ENCODE data around the gene EXT2.
A peak's percentile ranks its signal among the peaks of the same experiment; 100 is the strongest.

The EXT2 gene

GRCh38 chr11:44199816-44200215, 104.3 kb downstream of the EXT2 start:
- peaks cover 8% of the 10 kb centered on the region for H3K4me1 ChIP-seq (ENCODE audit: control insufficient read depth, insufficient read depth, low read length, unreplicated experiment)
- H3K27me3 ChIP-seq (ENCODE audit: insufficient read depth, low read length), result no peaks in the 10 kb centered on the region
- no peak overlapping the region for H3K27ac ChIP-seq (ENCODE audit: low read depth, low read length)
- no peak overlapping the region for H3K4me3 ChIP-seq (ENCODE audit: low read depth, low read length)
- H2AFZ ChIP-seq (ENCODE audit: low read length, unreplicated experiment), result no peak overlapping the region
- H3K36me3 ChIP-seq (ENCODE audit: insufficient read depth, low read length), result peaks cover 14% of the 10 kb centered on the region
- H3K79me2 ChIP-seq (ENCODE audit: control insufficient read depth, insufficient read depth, low read length, unreplicated experiment), result no peaks in the 10 kb centered on the region

- H3K27me3 ChIP-seq (ENCODE audit: insufficient read depth, low read length), result no peaks in the 10 kb centered on the region
- H3K27ac ChIP-seq (ENCODE audit: low read depth, low read length), result no peak overlapping the region
- no peaks in the 10 kb centered on the region for H3K36me3 ChIP-seq (ENCODE audit: insufficient read depth, low read length)
- H3K79me2 ChIP-seq (ENCODE audit: control insufficient read depth, insufficient read depth, low read length, unreplicated experiment), result no peaks in the 10 kb centered on the region
- H3K4me1 ChIP-seq (ENCODE audit: control insufficient read depth, insufficient read depth, low read length, unreplicated experiment), result peaks cover 12% of the 10 kb centered on the region
- no peak overlapping the region for H3K4me3 ChIP-seq (ENCODE audit: low read depth, low read length)
- H2AFZ ChIP-seq (ENCODE audit: low read length, unreplicated experiment), result no peak overlapping the region
These were observed 108.0 kb downstream of the EXT2 start for GRCh38 chr11:44203270-44204043.

GRCh38 chr11:44205352-44205751, 109.9 kb downstream of the EXT2 start:
- Histone ChIP-seq H3K27me3 (ENCODE audit: insufficient read depth, low read length) (no peaks in the 10 kb centered on the region), H2AFZ (ENCODE audit: low read length, unreplicated experiment) (no peak overlapping the region), H3K4me3 (ENCODE audit: low read depth, low read length) (no peak overlapping the region), H3K36me3 (ENCODE audit: insufficient read depth, low read length) (no peaks in the 10 kb centered on the region), H3K27ac (ENCODE audit: low read depth, low read length) (no peak overlapping the region), H3K79me2 (ENCODE audit: control insufficient read depth, insufficient read depth, low read length, unreplicated experiment) (no peaks in the 10 kb centered on the region), H3K4me1 (ENCODE audit: control insufficient read depth, insufficient read depth, low read length, unreplicated experiment) (peaks cover 29% of the 10 kb centered on the region)

DNA sequence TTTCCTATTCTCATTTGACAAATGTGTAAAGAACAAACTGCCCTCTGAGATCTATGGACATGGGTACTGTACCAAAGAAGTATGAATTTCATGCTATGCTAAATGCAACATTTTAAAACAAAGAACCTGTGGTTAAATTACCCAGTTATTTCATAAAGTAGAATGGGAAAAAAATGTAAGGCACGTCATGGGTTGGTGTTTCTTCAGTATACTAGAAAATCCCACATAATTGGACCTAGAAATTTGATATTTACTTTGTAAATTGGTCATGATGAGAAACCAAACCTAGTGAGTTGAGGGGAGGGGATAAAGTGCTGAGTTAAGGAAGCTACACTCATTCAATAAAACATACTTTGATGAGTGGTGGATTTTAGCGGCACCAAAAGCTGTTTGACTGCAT, 110.4 kb downstream of the EXT2 start:
- Histone ChIP-seq H3K27me3 (ENCODE audit: insufficient read depth, low read length) (no peaks in the 10 kb centered on the region), H3K4me3 (ENCODE audit: low read depth, low read length) (no peak overlapping the region), H2AFZ (ENCODE audit: low read length, unreplicated experiment) (no peak overlapping the region), H3K27ac (ENCODE audit: low read depth, low read length) (no peak overlapping the region), H3K4me1 (ENCODE audit: control insufficient read depth, insufficient read depth, low read length, unreplicated experiment) (peaks cover 29% of the 10 kb centered on the region), H3K36me3 (ENCODE audit: insufficient read depth, low read length) (peaks cover 3% of the 10 kb centered on the region; the same call in 1 of the 2 replicates), H3K79me2 (ENCODE audit: control insufficient read depth, insufficient read depth, low read length, unreplicated experiment) (no peaks in the 10 kb centered on the region)

DNA sequence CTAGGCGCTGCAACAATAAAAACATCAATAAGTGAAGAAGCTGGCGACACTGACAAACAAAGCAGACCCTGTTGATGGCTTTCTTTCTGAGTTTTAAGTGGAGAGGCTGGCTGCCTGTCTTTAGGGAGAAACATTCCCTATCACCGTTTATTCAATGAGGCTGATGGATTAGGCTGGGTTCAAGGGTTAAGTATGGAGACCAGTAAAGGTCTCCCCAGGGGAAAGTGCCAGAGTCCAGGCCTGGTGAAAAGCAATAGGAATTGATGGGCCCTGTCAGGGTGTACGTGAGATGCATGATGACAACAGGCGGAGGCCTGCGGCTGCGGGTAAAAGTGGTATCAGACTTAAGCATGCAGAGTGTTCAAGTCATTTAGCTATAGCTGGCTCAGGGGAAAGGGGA, 111.8 kb downstream of the EXT2 start:
- Histone ChIP-seq H3K27ac (ENCODE audit: low read depth, low read length) (no peak overlapping the region), H3K4me1 (ENCODE audit: control insufficient read depth, insufficient read depth, low read length, unreplicated experiment) (peaks cover 29% of the 10 kb centered on the region), H3K4me3 (ENCODE audit: low read depth, low read length) (no peak overlapping the region), H3K27me3 (ENCODE audit: insufficient read depth, low read length) (no peaks in the 10 kb centered on the region), H3K79me2 (ENCODE audit: control insufficient read depth, insufficient read depth, low read length, unreplicated experiment) (no peaks in the 10 kb centered on the region), H3K36me3 (ENCODE audit: insufficient read depth, low read length) (peaks cover 9% of the 10 kb centered on the region), H2AFZ (ENCODE audit: low read length, unreplicated experiment) (no peak overlapping the region)

DNA sequence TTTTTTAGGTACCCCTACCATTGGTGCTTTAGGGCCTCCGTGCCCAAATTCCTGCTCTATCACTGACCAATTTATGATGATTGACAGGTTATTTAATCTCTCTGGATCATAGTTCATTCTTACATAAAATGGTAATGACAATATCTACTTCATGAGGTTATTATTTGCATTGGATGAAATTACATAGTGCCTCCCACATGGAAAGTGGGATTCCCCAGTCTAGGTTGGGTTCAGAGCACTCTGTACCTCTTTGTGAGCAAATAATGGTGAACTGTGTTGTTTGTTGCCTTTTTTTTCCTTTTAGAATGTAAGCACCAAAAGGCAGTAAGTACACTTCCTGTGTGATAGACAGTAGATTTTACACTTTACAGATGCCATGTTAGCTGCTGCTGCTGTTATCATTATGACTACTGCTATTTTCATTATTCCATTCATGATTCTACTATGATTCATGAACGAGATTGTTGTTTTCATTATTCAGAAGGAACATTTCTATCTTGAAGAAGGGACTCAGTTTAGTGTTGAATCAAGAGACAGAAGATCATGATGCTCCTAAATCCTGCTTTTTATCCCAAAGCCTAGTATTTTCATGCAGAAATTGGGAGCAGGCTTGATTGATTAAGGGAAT, 113.6 kb downstream of the EXT2 start:
- peaks cover 22% of the 10 kb centered on the region for H3K4me1 ChIP-seq (ENCODE audit: control insufficient read depth, insufficient read depth, low read length, unreplicated experiment)
- H3K79me2 ChIP-seq (ENCODE audit: control insufficient read depth, insufficient read depth, low read length, unreplicated experiment), result no peaks in the 10 kb centered on the region
- no peak overlapping the region for H3K4me3 ChIP-seq (ENCODE audit: low read depth, low read length)
- peaks cover 9% of the 10 kb centered on the region for H3K36me3 ChIP-seq (ENCODE audit: insufficient read depth, low read length)
- no peak overlapping the region for H2AFZ ChIP-seq (ENCODE audit: low read length, unreplicated experiment)
- no peaks in the 10 kb centered on the region for H3K27me3 ChIP-seq (ENCODE audit: insufficient read depth, low read length)
- H3K27ac ChIP-seq (ENCODE audit: low read depth, low read length), result peak overlapping the region; percentile 52

GRCh38 chr11:44212128-44212527, 116.7 kb downstream of the EXT2 start:
- H2AFZ ChIP-seq (ENCODE audit: low read length, unreplicated experiment), result no peak overlapping the region
- H3K4me1 ChIP-seq (ENCODE audit: control insufficient read depth, insufficient read depth, low read length, unreplicated experiment), result peaks cover 21% of the 10 kb centered on the region
- peaks cover 9% of the 10 kb centered on the region for H3K36me3 ChIP-seq (ENCODE audit: insufficient read depth, low read length)
- no peaks in the 10 kb centered on the region for H3K79me2 ChIP-seq (ENCODE audit: control insufficient read depth, insufficient read depth, low read length, unreplicated experiment)
- H3K4me3 ChIP-seq (ENCODE audit: low read depth, low read length), result no peak overlapping the region
- no peak overlapping the region for H3K27ac ChIP-seq (ENCODE audit: low read depth, low read length)
- H3K27me3 ChIP-seq (ENCODE audit: insufficient read depth, low read length), result no peaks in the 10 kb centered on the region

DNA sequence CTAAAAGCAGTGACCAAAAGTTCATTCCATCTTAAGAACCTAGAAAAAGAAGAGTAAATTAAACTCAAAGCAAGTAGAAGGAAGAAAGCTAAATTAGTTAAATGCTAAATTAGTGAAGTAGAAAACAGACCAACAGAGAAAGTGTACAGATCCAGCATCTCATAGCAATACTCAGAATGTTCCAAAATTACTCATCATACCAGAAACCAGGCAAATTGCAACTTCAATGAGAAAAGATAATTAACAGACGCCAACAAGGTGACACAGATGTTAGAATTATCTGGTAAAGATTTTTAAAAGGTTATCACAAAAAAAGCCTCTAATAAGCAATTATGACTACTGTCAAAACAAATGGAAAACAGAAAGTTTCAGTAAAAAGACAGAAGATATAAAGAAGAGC, 117.7 kb downstream of the EXT2 start:
- Histone ChIP-seq H2AFZ (ENCODE audit: low read length, unreplicated experiment) (no peak overlapping the region), H3K36me3 (ENCODE audit: insufficient read depth, low read length) (peaks cover 9% of the 10 kb centered on the region), H3K4me3 (ENCODE audit: low read depth, low read length) (no peak overlapping the region), H3K79me2 (ENCODE audit: control insufficient read depth, insufficient read depth, low read length, unreplicated experiment) (no peaks in the 10 kb centered on the region), H3K4me1 (ENCODE audit: control insufficient read depth, insufficient read depth, low read length, unreplicated experiment) (peaks cover 21% of the 10 kb centered on the region), H3K27me3 (ENCODE audit: insufficient read depth, low read length) (no peaks in the 10 kb centered on the region), H3K27ac (ENCODE audit: low read depth, low read length) (no peak overlapping the region)

DNA sequence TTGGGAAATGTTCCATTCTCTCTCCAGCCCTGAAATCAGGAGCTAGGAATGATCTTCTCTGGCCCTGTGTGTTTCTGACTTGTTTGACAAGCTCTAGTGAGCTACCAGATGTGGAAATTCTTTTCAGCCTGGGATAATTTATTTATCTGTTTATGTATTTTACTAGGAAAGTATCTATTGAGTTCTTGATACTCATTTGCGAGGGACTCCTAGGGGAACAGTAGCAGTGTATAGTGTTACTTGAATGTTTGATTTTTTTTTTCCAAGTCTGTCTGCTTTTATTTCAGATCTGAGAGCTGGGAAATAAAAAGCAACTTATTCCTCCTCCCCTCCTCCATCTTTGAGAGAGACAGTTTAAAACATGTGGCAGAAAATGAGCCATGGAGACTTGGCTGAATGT, 122.0 kb downstream of the EXT2 start:
- Histone ChIP-seq H3K4me3 (ENCODE audit: low read depth, low read length) (no peak overlapping the region), H3K27ac (ENCODE audit: low read depth, low read length) (no peak overlapping the region), H3K36me3 (ENCODE audit: insufficient read depth, low read length) (no peaks in the 10 kb centered on the region), H3K4me1 (ENCODE audit: control insufficient read depth, insufficient read depth, low read length, unreplicated experiment) (peaks cover 21% of the 10 kb centered on the region), H2AFZ (ENCODE audit: low read length, unreplicated experiment) (no peak overlapping the region), H3K79me2 (ENCODE audit: control insufficient read depth, insufficient read depth, low read length, unreplicated experiment) (no peaks in the 10 kb centered on the region), H3K27me3 (ENCODE audit: insufficient read depth, low read length) (no peaks in the 10 kb centered on the region)

- Histone ChIP-seq H3K27me3 (ENCODE audit: insufficient read depth, low read length) (no peaks in the 10 kb centered on the region), H3K4me3 (ENCODE audit: low read depth, low read length) (no peak overlapping the region), H3K36me3 (ENCODE audit: insufficient read depth, low read length) (no peaks in the 10 kb centered on the region), H3K27ac (ENCODE audit: low read depth, low read length) (no peak overlapping the region), H3K4me1 (ENCODE audit: control insufficient read depth, insufficient read depth, low read length, unreplicated experiment) (peaks cover 42% of the 10 kb centered on the region), H3K79me2 (ENCODE audit: control insufficient read depth, insufficient read depth, low read length, unreplicated experiment) (no peaks in the 10 kb centered on the region), H2AFZ (ENCODE audit: low read length, unreplicated experiment) (no peak overlapping the region)
These were observed 124.6 kb downstream of the EXT2 start for GRCh38 chr11:44219830-44220796.

All from ACC112 (cell line).